GM21717 (cell line): Measurements from ENCODE around the gene GRID2.
"Not testable (repeated sequence)": the region's sequence is repeated elsewhere in the genome, so short reads cannot be mapped to it uniquely, and the experiment has no call there.

Experiments used
- ATAC-seq: cut with Tn5 transposase; IDR thresholded peaks from one replicate; pipeline ENCODE4 v1.9.1; 2021; ENCODE audit warnings: mild to moderate bottlenecking, moderate library complexity; ENCODE audit not compliant: unreplicated experiment

GRID2 gene

DNA sequence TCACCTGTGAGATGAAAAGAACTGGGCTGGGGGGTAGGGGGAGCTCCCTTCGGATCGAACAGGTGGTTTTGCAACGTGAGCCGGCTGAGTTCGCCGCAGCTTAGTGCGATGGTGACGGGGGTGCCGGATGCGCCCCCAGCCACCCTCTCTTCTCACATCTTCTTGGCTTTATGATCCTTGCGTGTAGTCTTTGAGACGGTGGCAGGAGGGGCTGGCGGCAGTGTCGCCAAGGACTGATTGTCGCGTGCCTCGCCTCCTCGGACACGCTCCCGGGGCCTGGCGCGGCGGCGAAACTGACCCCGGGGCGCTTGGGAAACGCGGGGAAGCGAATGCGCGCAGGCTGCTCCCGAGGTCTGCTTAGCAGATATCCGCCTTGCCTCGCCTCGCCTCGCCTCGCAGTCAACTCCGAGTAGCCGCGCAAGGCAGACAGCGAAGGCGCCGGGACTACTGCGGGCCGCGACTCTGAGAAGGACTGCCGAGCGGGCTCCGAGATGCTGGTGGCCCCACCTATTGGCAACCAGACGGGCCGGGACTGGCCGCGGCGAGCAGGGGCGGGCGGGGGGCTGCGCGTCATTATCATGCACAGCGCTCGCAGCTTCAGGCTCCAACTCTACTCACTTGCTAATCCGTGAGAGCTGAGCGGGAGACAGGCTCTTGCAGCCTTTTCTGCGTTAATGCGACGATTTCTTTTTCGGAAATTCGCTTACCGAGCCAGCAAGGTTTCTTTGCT is 1.5 kb downstream of the GRID2 start:
- ATAC-seq = no peak

DNA sequence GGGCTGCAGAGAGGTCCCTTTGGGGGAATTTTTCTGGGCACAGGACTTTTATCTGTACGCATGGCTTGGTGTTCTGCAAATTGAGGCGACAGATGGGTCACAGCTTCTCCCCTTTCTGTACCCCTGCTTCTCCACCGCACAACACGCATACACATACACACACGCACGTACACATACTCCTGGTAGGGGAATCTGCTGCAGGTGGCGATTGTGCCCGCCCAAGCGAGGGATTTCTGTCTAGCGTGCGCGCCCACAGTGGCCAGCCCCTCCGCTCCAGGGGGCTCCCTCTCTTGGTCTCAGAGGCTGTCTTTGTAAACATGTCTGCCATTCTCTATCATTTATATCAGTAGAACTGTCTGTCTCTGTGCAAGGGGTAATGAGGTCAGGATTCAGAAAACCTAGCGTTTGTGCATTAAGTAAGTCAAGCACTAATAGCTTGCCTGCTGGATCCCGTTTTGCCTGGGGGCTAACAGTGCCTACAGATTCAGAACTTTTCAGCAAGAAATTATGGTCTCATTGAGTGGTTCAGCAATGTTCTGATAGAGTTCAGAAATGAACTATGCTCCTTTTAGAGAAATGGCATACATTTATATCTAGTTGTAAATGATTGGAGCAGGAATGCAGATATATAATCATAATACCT is 2.2 kb downstream of the GRID2 start:
- ATAC-seq = no peak

DNA sequence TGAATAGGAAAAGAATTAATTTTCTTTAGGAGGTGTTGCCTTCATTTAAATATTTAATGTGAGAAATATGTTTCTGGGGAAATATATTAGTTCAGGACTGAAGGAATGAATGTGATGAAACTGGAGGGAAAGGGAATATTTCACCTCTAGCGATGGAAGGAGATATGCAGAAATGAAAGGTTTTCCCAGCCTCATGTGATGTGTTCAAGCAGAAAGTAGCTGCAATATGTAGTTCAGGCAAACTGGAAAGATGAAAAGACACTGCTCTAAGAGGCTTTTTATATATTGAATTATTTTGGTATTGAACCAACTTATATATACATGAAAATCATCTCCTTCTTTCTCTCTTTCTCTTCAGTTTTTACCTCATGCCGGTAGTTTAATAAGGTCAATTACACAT is 3.4 kb downstream of the GRID2 start:
- ATAC-seq = no peak

DNA sequence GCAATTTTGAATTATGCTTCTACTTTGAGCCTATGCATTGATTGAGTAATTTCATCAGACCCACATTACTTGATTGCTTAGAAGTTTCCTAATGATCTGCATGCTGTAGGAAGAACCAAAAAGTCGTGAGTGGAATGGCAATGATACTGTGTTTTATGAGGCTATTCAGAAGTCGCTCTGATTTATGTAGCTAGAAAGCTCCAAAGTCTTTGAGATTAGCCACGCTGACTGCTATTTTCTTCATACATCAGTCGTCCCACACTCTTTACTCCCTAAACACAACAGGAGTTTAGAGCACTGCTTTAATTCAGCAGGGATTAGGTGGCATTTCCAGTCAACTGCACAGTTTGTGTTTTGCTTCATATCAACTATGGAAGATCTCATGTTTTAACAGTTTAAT is 4.1 kb downstream of the GRID2 start:
- no peak for ATAC-seq

DNA sequence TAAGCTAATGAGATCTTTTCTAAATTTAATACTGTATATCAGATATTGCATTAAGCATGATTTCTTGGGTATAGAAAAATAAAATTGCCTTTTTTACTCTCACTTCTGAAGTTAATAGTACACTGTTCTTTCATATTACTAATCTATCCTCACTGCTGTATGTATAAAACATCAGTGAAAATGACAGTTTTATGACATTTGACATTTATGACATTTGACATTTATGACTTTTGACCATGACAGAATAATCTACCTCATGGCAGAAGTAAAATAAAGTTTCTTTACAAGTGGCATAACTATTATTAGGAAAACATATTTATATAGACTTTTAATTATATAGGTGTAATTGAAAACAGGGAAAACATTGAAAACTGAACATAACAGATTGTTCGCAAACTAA is 13.3 kb downstream of the GRID2 start:
- no peak for ATAC-seq

DNA sequence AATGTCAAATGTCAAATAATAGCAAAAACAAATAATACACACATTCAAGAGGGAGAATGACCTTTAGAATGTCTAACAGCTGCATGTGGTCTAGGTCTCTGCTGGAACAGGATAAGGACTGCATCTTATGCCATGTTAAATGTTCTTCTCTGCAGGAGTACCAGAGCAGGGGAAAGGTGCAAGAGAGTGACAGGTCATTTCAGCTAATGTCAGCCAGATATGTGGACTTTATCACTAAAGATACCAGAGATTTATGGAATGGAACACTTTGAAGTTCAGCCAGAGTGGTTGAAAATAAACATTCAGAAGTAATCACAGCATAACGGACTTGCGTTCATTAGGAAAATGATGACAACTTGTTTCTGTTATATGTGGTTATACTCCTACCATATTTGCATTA is 24.3 kb downstream of the GRID2 start:
- no peak for ATAC-seq

DNA sequence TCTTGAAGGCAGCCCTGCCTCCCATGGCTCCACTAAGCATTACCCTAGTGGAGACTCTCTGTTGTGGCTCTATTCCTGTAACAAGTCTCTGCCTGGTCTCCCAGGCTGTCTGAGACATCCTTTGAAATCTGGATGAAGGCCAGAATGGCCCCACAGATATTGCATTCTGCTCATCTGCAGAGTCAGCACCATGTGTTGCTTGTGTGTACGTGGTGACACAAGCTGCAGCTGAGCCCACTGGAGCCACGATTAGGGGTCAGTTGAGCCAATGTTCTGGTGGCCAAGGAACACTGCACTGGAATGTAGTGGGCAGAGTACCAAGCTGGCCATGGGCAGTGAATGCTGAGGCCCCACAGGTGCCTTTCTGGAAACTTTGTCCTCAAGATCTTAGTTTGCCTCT is 29.2 kb downstream of the GRID2 start:
- no peak for ATAC-seq

DNA sequence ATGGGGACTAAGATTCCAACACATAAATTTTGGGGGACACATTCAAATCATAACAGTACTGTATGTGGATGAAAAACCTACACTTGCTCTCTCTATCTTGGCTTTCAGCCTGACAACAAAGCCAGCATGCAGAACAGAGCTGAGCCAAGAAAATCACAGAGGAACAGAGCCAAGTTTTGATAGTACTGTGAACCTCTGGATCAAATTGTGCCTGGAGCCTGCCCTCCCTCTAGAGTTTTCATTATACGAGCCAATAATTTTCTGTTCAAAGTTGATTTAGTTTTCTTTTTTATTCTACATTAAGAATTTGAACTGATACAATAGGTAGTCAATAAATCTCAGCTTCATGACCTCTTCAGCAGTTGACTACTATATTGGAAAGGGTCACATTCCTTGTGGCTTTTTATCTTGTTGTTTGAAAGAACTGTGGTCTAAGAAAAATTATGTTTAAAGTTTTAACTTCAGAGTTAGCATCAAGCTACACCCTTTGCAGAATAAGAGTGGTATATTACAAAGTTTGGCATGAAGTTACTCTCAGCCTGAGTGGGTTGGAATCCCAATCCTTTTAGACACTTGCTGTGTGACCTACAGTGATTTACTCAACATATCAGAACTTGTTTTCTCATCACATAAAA is 31.1 kb downstream of the GRID2 start:
- ATAC-seq = no peak

DNA sequence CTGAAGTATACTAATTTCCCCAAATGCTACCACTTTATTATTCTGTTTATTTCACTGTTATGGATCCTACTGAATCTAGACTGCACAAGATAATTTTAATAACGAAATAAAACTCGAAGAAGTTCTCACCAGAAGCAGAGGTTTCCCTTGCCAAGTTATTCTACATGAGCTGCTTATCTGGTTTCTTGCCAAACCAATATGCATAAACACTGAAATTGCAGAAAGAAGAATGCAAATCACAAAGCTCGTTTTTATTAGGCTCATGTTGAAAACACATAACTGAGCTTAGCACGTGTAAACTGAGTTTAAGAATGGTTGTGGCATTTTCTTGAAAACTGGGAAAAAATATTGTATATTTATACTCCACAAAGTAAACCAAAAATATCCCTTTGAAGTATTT is 35.9 kb downstream of the GRID2 start:
- no peak for ATAC-seq

DNA sequence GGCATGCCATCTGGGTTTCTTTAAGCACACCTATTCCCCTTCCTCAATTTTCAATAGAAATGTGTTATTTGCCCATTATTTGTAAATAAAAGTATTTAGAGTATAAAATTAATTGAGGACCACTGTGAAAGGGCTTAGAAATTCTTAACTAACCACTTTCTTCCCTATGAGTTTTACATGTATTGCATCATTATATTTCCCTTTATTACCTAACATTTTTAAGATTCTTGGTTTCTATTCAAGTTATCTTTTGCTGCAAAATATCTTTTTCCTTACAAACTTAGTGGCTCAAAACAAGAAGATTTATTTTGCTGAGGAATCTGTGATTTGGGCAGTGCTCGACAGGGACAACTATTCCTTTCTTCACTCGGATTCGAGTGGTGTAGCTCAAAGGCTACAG is 40.5 kb downstream of the GRID2 start:
- no peak for ATAC-seq

DNA sequence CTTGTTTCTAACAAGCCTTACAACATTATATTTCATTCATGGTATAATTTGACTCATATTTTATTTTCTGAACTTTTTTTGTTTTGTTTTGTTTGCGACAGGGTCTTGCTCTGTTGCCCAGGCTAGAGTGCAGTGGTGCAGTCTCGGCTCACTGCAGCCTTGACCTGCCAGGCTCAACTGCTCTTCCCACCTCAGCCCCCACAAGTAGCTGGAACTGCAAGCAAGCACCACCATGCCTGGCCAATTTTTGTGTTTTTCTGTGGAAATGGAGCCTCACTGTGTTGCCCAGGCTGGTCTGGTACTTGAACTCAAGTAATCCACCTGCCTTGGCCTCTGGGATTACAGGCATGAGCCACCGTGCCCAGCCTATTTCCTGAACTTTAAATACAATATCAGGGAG is 42.5 kb downstream of the GRID2 start:
- ATAC-seq = no peak

DNA sequence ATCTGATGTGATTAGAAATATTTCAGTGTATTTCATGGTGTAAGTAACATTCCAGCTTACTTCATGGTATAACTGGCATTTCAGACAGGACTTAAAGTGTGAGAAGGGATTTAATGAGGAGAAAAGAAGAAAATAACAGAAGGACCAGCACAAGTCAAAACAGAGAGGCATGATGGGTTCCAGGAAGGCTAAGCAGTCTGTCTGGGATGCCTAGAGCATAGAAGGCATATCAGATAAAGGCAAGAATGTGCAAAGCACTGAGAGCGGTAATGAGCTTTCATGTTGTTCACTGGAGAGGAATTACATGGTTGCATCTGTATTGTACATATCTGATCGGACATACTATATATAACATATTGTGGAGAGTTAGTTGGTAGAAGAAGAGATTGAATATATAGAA is 54.2 kb downstream of the GRID2 start:
- no peak for ATAC-seq

DNA sequence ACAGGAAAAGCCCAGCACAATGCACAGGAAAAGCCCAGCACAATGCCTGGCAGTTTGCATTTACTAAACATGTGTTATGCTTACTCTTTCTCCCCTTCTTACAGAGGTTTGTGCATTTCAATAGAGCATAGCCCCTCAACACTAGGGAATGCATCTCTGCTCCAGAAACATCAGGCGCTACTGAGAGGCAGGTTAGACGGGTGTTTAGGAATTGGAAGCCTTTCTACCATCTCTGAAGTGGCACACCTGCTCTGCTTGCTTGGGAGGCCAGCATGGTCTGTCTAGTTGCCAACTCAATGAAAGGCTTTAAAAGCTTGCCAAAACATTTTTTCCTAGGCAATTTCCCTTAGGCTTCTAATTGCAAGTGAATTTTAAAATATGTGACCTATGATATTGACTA is 55.7 kb downstream of the GRID2 start:
- ATAC-seq = no peak

DNA sequence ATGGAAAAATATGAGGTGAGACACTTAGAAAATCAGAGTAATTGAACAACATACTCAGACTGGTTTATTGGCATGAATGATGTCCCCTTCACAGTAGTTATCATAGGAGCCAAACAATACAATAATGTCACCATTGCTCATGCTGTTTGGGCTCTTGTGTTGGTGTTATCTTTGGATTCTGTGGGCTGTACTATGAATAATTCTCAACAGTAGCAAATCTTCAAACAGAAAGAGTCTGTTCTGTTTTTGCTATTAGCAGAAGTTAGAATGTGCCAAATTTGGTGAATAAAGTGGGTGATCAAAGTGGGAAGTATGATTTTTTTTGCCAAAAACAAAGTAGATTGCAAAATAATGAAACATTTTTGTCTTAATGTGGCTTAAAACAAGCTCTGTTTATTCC is 58.3 kb downstream of the GRID2 start:
- no peak for ATAC-seq

DNA sequence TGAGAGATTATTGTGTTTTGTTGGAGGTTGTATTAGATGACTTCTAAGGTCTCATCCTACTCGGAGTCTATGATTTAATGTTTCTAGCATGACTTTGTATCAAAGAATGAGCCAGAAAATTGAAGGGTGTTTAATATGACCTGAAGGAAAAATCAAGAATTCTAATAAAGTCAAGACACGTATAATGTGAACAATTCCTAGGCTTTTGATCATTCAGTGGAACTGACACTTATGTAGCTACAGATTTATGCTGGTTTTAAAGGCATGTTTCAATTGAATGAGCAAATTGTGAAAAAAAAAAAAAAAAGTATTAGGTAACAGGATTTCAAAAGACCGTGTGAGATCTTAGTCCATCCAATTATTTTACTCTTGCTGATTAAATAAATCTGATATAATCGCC is 64.9 kb downstream of the GRID2 start:
- no peak for ATAC-seq

DNA sequence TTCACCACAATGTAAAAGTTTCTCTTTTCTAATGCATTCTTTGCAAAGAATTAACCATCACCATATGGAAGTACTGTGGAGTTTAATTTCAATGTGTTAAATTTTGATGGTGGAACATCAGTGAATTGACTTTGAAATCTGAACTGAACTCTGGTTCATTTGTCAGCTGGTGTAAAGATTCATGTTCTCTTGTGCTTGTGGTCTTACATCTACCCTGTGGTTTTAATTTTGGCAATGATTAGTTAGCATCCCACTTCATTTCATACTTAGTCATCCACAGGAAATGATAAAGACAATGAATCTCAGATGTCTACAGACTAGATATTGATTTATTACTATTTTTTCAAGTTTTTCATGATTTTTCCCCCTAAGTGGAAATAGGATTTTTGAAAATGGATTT is 77.8 kb downstream of the GRID2 start:
- no peak for ATAC-seq

DNA sequence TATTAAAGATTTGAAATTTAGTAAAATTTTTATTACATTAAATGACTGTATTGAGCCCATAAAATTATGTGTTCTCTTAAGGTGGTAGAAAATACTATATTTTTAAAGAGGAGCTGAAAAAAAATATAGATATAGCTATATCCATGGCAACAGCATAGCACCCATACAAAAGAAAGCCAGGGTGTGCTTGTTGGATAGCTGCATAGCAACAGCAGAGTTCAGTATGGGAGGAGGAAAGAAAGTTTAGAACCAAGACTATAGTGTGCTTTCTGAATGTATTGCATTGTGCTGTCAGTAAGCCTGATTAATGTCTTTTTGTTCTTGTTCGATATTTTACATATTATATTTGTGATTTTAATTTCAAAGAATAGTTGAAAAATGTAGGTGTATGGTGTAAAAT is 78.4 kb downstream of the GRID2 start:
- ATAC-seq = no peak

DNA sequence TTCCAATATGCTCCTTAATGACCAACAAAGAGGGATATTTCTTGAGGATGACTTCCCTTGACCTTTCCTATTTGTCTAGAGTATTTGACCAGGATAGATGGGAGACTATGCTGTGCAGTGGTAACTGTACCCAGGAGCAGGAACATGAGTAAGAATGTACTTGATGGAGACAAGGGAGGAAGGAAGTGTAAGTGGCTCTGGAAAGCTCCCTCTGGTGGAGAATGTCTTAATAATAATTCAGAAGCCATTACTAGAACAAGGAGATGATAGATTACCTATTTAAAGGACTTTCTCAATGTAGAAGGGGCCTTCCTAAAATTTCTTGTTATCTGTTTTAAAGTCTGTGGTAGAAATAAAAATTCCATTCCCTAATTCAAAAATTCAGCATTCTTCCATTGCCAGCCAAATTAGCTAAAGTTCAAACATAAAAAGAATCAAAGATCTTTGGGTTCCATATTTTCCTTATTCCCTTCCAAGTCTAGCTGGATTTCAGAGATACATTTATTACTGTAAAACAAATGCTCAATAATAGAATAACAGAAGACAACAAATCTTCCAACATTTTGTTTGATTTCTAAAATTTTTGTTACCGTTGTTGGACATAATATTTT is 83.8 kb downstream of the GRID2 start:
- peak; percentile 94 for ATAC-seq

DNA sequence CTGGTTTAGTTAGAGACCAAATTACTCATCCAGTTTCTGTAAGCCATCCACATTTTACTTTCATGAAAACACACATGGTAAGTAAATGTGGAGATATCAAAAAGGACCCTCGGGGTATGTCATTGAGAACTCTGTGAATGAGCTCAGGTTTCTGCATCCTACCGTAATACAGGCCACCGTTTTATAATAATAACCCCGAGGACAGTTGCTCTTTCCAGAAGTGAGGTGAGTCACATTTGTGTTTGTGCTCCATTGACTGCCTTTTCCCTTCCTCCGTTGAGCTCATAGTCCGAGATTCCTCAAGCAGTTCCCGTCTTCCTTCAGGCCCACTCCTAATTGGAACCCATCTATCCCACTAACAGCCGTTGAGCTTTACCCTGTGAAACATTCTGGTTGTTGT is 95.3 kb downstream of the GRID2 start:
- no peak for ATAC-seq

DNA sequence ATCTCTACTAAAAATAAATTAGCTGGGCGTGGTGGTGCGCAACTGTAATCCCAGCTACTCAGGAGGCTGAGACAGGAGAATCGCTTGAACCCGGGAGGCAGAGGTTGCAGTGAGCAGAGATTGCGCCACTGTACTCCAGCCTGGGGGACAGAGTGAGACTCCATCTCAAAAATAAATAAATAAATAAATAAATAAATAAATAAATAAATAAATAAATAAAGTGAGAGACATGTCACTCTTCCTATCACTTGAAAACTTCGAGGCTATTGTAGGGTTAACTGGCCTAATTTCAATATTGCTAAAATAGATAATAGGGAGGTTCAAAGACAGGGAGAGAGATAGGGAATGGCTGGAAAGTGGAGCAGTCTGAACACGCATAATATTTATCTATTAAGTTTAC is 99.8 kb downstream of the GRID2 start:
- not testable (repeated sequence) for ATAC-seq

DNA sequence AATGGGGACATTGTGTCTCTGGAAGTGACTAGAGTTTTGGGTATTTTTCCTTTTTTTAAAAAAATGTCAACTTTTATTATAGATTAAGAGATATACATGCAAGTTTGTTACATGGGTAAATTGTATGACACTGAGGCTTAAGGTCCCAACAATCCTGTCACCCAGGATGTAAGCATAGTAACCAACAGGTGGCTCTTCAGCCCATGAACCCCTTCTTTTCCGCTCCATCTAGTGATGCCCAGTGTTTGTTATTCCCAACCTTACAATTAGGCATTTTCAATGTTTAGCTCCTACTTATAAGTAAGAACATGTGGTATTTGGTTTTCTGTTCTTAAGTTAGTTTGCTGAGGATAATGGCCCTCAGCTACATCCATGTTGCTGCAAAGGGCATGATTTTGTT is 102.7 kb downstream of the GRID2 start:
- ATAC-seq = no peak

DNA sequence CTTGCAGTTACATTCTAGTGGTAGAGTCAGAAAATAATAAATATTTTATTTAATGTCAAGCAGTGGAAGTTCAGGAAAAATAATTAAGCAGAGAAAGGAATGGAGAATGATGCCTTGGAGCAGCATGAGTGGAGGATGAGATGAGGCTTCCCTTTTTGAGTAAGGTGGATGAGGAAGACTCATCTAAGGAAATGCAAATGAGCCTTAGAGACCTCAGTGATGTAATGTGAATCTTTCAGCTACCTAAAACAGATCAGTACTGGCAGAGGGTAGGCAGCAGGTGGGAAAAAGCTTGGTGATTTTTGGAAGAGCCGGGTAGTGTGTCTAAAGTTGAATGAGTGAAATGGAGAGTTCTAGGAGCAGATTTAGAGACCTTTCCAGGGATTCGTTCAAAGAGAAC is 118.2 kb downstream of the GRID2 start:
- ATAC-seq = peak; percentile 97
